VCaP (cell line): Measurements from ENCODE around the gene ROCK1.

Experiments
- H3K27ac ChIP-seq: fragments of 450-650 bp; 2 replicates; pipeline ENCODE4 v1.5.1; 2017
- TF ChIP-seq, protein P1 (sequence below): fragments of 450-650 bp; conservative IDR thresholded peaks from 2 replicates; pipeline ENCODE4 v1.5.1; 2017; ENCODE audit warnings: mild to moderate bottlenecking, moderate library complexity

Gene ROCK1

DNA sequence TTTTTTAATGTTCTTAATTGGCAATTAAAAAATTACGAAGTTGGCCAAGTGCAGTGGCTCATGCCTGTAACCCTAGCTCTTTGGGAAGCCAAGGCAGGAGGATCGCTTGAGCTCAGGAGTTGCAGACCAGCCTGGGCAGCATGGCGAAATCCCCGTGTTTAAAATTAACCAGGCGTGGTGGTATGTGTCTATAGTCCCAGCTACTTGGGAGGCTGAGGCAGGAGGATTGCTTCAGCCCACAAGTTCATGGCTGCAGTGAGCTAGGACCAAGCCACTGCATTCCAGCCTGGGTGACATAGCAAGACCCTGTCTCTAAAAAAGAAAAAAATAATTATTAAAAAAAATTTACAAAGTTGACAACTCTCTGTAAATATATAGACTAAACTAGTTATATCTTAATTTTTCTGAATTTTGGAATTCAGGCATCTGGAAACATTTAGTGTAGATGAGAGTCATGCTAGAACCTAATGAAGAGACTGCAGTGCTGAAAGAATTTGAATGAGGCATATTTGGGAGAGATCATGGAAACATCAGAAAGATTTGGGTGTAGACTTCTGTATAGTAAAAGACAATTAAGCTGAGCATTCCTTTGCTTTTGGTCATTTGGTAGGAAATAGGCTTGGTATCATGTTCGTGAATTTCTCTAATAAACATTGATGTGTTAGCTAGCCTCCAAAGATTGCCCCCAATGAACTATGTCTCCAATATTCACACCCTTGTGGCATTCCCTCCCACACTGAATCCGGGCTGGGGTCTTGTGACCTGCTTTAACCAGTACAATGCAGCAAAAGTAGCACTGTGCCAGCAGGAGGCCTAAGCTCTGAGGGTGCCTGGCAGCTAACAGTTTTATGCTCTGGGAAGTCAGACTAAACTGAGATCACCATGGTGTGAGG lies 4.2 kb upstream of the ROCK1 start:
- TF ChIP-seq, protein P1, sequence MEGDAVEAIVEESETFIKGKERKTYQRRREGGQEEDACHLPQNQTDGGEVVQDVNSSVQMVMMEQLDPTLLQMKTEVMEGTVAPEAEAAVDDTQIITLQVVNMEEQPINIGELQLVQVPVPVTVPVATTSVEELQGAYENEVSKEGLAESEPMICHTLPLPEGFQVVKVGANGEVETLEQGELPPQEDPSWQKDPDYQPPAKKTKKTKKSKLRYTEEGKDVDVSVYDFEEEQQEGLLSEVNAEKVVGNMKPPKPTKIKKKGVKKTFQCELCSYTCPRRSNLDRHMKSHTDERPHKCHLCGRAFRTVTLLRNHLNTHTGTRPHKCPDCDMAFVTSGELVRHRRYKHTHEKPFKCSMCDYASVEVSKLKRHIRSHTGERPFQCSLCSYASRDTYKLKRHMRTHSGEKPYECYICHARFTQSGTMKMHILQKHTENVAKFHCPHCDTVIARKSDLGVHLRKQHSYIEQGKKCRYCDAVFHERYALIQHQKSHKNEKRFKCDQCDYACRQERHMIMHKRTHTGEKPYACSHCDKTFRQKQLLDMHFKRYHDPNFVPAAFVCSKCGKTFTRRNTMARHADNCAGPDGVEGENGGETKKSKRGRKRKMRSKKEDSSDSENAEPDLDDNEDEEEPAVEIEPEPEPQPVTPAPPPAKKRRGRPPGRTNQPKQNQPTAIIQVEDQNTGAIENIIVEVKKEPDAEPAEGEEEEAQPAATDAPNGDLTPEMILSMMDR = no peak
- no peak overlapping the region for H3K27ac ChIP-seq

DNA sequence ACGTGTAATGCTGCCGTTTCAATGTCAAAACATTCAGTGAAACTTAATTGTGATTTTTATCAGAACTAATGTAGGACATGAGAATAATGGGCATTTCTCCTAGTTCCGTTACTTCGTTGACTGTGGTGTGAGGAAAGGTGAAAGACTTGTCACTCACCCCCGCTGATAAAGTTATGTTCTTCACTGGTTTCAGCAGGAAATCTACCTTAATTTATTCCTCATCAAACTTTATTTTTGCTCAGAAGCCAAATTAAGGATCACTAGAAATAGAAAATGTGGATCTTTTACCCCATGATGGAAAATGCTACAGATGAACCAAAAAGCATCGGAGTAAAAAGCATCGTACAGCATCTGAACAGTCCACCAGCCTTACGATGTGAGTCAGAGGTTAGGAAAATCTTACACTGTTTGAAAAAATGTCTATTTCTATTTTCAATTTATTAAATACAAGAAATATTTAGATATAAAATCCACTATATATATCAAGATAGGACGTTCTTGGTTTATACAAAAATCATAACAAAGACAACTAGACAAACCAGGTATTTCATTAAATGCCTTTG lies 1.0 kb upstream of the ROCK1 start:
- TF ChIP-seq, protein P1 = no peak
- H3K27ac ChIP-seq = peak overlapping the region; percentile 96

DNA sequence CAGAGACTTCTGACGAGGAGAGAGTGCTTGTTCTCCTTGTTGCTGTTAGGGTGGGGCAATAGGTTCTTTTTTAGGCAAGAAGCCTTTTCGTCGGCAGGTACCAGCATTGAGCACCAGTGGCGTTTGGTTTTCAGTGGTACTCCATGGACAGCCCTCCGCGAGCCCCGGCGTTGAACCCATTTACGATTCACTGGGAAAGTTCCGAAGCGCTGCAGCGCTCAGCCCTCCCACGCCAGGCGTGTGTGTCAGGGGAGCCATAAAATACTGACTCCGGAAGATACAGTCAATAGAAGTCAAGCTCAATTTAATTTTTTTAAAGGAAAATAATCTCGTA lies 494 bp upstream of the ROCK1 start:
- TF ChIP-seq, protein P1 = no peak
- H3K27ac ChIP-seq = peak overlapping the region; percentile 96

DNA sequence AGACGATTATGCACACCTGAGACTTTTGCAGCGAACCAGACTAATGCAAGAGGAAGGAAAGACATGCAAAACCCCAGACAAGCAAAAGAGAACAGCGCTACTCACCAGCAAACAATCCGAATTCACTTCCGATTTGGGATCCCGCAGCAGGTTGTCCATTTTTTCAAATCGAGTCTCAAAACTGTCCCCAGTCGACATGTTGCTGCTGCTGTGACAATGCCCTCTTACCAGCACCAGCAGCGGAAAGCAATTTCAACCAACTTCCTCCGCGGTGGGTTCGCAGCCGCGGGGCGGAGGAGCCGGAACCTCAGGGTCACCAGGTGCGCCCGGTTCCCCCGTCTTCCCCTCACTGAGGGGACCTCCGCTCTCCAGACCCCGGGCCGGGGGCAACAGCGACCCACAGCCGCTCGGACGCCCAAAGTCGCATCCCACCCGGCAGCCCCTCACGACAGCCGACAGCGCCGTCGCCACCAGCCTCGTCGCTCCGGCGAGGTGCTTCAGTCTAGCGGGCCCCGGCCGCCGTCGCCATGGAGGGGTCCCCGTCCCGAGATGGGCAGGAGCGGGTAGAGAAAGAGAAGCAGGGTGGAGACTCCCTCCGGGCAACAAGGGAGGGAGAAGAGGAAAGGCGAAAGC lies 784 bp downstream of the ROCK1 start:
- peak overlapping the region; percentile 96 for H3K27ac ChIP-seq
- TF ChIP-seq, protein P1 = no peak

DNA sequence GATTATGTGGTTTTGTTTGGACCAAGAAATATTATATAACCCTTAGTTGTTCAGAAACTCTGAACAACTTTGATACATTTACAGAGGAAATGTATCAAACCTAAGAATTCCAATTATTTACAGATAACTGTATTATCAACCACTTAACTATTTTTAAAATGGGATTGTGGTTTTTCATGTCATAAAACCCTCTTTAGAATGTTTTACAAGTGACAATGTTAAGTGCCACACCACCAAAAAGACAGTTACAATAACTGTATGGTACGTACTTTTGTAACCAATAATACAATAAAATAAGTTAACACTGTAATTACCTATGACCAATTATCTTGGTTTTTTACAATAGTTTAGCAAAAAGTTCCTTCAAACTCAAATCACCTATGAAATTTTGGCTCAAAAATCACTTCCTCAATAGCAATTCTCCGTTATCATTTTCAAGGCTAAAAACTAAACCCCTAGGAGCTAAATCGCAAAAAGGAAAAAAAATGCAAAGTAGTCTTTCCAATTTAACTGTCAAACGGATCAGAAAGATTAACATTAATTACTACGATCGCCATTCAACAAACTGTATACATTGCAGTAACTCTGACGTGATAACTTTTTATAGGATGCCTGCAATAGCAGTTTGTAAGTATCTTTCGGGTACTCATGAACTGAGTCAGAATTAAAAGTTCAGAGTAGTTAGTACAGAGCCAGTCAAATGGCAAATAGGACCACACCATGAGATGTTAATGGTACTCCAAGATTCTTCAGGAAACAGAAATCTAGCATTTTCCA lies 1.5 kb downstream of the ROCK1 start:
- TF ChIP-seq, protein P1 = no peak
- peak overlapping the region; percentile 96 for H3K27ac ChIP-seq

DNA sequence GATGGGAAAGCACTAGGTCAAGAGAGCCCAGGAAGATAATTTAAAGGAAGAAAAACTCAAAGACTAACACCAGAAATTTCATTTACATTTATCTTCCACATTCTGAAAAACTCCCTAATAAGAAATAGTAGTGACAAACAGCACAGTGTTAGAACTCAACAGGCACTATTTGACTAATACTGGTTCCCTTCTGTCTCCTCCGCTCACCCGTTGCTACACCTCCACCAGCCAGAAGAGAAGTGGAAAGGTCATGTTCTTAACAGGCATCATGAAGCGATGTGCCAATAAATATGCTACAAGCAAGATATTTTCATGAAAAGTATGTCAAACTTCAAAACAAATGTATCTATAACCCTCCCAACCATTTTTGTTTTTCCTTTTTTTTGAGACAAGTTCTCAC lies 5.7 kb downstream of the ROCK1 start:
- TF ChIP-seq, protein P1 = no peak
- no peak overlapping the region for H3K27ac ChIP-seq

DNA sequence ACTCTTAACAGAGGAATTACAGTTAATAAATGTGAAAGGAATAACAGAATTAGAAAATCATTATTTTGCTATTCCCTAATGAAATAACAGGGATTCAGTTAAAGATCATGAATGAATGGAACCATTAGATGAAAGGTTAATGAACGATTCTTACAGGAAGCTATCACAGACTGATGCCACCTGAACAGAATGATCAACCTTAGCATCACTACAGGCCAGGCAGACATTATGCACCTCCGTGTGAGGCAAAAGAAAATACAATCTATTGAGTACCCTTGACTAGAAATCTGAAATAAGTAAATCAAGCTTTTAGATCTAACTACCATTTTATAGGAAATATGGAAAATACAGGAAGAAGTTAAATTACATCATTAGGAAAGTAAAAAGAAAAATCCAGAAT lies 10.4 kb downstream of the ROCK1 start:
- H3K27ac ChIP-seq = no peak overlapping the region
- TF ChIP-seq, protein P1 = no peak
